Measurements from ENCODE around the gene PRSS16. TPM values are rescaled to one million over a fixed set of nuclear protein-coding genes. Genes with fewer than 3 reads are reported as not detected.
"Not testable (repeated sequence)": the region's sequence is repeated elsewhere in the genome, so short reads cannot be mapped to it uniquely, and the experiment has no call there.

Gene PRSS16
- total RNA-seq, 1 donor = not detected

GRCh38 chr6:27213544-27214125, 33.9 kb upstream of the PRSS16 start:
- TF ChIP-seq CTCF (IDR thresholded peaks at IDR 0.05; ENCODE audit: extremely low read depth, low read depth, low read length) = no peak
- no peaks in the 10 kb centered on the region for H3K27me3 ChIP-seq (ENCODE audit: insufficient read depth, low read length)
- no peaks in the 10 kb centered on the region for H3K9me3 ChIP-seq (ENCODE audit: low read depth, low read length)
- no peaks in the 10 kb centered on the region for H3K36me3 ChIP-seq (ENCODE audit: insufficient read depth, low read length)
- H3K27ac ChIP-seq (ENCODE audit: low read depth, low read length) = no peak overlapping the region
- no peaks in the 10 kb centered on the region for H3K4me1 ChIP-seq (ENCODE audit: insufficient read depth, low read length)
- H2AFZ ChIP-seq (ENCODE audit: low read length) = no peak overlapping the region
- peak overlapping the region; percentile 67 for H3K4me2 ChIP-seq (ENCODE audit: insufficient read depth, low read length)
- no peaks in the 10 kb centered on the region for H3K79me2 ChIP-seq (ENCODE audit: insufficient read depth, low read length)
- peak; percentile 68 for DNase-seq (ENCODE audit: insufficient read length, low spot score, missing footprints)
- no peaks in the 10 kb centered on the region for H4K20me1 ChIP-seq (ENCODE audit: insufficient read depth, low read length)
- H3K4me3 ChIP-seq (ENCODE audit: insufficient read depth, low read length) = peak overlapping the region; percentile 72

- no peak for TF ChIP-seq CTCF (IDR thresholded peaks at IDR 0.05; ENCODE audit: extremely low read depth, low read depth, low read length)
- H3K4me3 ChIP-seq (ENCODE audit: insufficient read depth, low read length) = peak overlapping the region; percentile 72
- no peak for DNase-seq (ENCODE audit: insufficient read length, low spot score, missing footprints)
- no peaks in the 10 kb centered on the region for H3K4me1 ChIP-seq (ENCODE audit: insufficient read depth, low read length)
- no peaks in the 10 kb centered on the region for H3K9me3 ChIP-seq (ENCODE audit: low read depth, low read length)
- peak overlapping the region; percentile 67 for H3K4me2 ChIP-seq (ENCODE audit: insufficient read depth, low read length)
- no peaks in the 10 kb centered on the region for H3K79me2 ChIP-seq (ENCODE audit: insufficient read depth, low read length)
- H3K36me3 ChIP-seq (ENCODE audit: insufficient read depth, low read length) = no peaks in the 10 kb centered on the region
- no peak overlapping the region for H2AFZ ChIP-seq (ENCODE audit: low read length)
- H3K27ac ChIP-seq (ENCODE audit: low read depth, low read length) = no peak overlapping the region
- no peaks in the 10 kb centered on the region for H4K20me1 ChIP-seq (ENCODE audit: insufficient read depth, low read length)
- no peaks in the 10 kb centered on the region for H3K27me3 ChIP-seq (ENCODE audit: insufficient read depth, low read length)
Measured at GRCh38 chr6:27214126-27214601, 33.3 kb upstream of the PRSS16 start.

GRCh38 chr6:27216874-27217273, 30.6 kb upstream of the PRSS16 start:
- no peak overlapping the region for H3K4me2 ChIP-seq (ENCODE audit: insufficient read depth, low read length)
- no peaks in the 10 kb centered on the region for H3K79me2 ChIP-seq (ENCODE audit: insufficient read depth, low read length)
- H3K4me1 ChIP-seq (ENCODE audit: insufficient read depth, low read length) = no peaks in the 10 kb centered on the region
- no peaks in the 10 kb centered on the region for H4K20me1 ChIP-seq (ENCODE audit: insufficient read depth, low read length)
- H3K9me3 ChIP-seq (ENCODE audit: low read depth, low read length) = no peaks in the 10 kb centered on the region
- H3K36me3 ChIP-seq (ENCODE audit: insufficient read depth, low read length) = no peaks in the 10 kb centered on the region
- H3K27me3 ChIP-seq (ENCODE audit: insufficient read depth, low read length) = no peaks in the 10 kb centered on the region
- no peak overlapping the region for H2AFZ ChIP-seq (ENCODE audit: low read length)
- H3K27ac ChIP-seq (ENCODE audit: low read depth, low read length) = no peak overlapping the region
- TF ChIP-seq CTCF (IDR thresholded peaks at IDR 0.05; ENCODE audit: extremely low read depth, low read depth, low read length) = no peak
- DNase-seq (ENCODE audit: insufficient read length, low spot score, missing footprints) = no peak
- H3K4me3 ChIP-seq (ENCODE audit: insufficient read depth, low read length) = no peak overlapping the region

- DNase-seq (ENCODE audit: insufficient read length, low spot score, missing footprints) = not testable (repeated sequence)
Measured at GRCh38 chr6:27222971-27223370, 24.5 kb upstream of the PRSS16 start.

More at GRCh38 chr6:27222971-27223370, 24.5 kb upstream of the PRSS16 start:
- H2AFZ ChIP-seq (ENCODE audit: low read length); H3K4me3 ChIP-seq (ENCODE audit: insufficient read depth, low read length); H3K36me3 ChIP-seq (ENCODE audit: insufficient read depth, low read length); H3K27me3 ChIP-seq (ENCODE audit: insufficient read depth, low read length); H3K27ac ChIP-seq (ENCODE audit: low read depth, low read length); H3K4me1 ChIP-seq (ENCODE audit: insufficient read depth, low read length); H3K79me2 ChIP-seq (ENCODE audit: insufficient read depth, low read length); H3K9me3 ChIP-seq (ENCODE audit: low read depth, low read length); H3K4me2 ChIP-seq (ENCODE audit: insufficient read depth, low read length); H4K20me1 ChIP-seq (ENCODE audit: insufficient read depth, low read length): not testable (repeated sequence)

All from osteoblast (primary cell).